AG04450 (cell line): Measurements from ENCODE around the gene VKORC1. TPM values are rescaled to one million over a fixed set of nuclear protein-coding genes. Genes with fewer than 3 reads are reported as not detected.

Source experiments
- CTCF ChIA-PET: fragments of 300-600, 350-600 bp; formaldehyde crosslinking; extraction: SDS; loops from one replicate; lab custom pipeline; 2022; ENCODE audit warnings: antibody characterized with exemption, inconsistent platforms; lab: Charles Lee
- POLR2A ChIA-PET: fragments of 350-600 bp; formaldehyde crosslinking; extraction: SDS; loops from one replicate; lab custom pipeline; 2021; ENCODE audit warnings: antibody characterized with exemption, inconsistent platforms; lab: Yijun Ruan, JAX
- DNase-seq: peaks from one replicate; pipeline ENCODE4 v3.0.0-alpha.2; 2011; ENCODE audit warnings: low read depth, low spot score
- H3K27ac ChIP-seq: one replicate; pipeline ENCODE4 v1.5.1; 2012; ENCODE audit warnings: low read depth, low read length, control low read depth
- H3K27me3 ChIP-seq: one replicate; pipeline ENCODE4 v1.6.0; 2012; ENCODE audit warnings: low read length; ENCODE audit not compliant: control insufficient read depth, insufficient read depth
- H3K4me3 ChIP-seq: 2 replicates; pipeline ENCODE4 v1.5.1; 2011; ENCODE audit warnings: mild to moderate bottlenecking, low read depth, low read length, control low read depth
- H3K9me3 ChIP-seq: 2 replicates; pipeline ENCODE4 v1.5.1; 2012; ENCODE audit warnings: low read length; ENCODE audit not compliant: control insufficient read depth, insufficient read depth
- polyA plus RNA-seq: library from polyadenylated mRNA; depleted of rRNA; stranded (reverse); fragments of >200 nt; gene quantifications from 2 replicates; pipeline ENCODE4 v1.2.3, GENCODE V29; 2011
- TF ChIP-seq, protein P1 (sequence below): IDR thresholded peaks from 2 replicates; pipeline ENCODE4 v1.5.1; 2011; ENCODE audit warnings: low read depth, low read length, control low read depth, inconsistent platforms

The VKORC1 gene
- polyA plus RNA-seq, 1 experiment = 210 TPM

DNA sequence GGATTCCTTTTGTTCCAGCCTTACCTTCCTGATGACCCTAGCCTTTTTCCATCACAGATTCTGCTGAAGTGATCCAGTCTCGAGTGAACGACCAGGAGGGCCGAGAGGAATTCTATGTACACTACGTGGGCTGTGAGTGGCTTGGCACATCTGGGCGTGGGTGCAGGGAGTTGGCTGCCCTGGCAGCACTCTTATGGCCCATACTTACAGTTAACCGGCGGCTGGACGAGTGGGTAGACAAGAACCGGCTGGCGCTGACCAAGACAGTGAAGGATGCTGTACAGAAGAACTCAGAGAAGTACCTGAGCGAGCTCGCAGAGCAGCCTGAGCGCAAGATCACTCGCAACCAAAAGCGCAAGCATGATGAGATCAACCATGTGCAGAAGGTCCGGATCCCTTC lies 25.5 kb upstream of the VKORC1 start:
- CTCF ChIA-PET = interaction anchor here (0.6 to 3.0 kb wide), 3 partner anchors 22 to 339 kb away, joined by 3 to 15 read pairs (median 3); partner anchors contain the start of gene ARMC5
- Histone ChIP-seq H3K4me3 (no peak overlapping the region), H3K9me3 (no peaks in the 10 kb centered on the region; the same call in 1 of the 2 replicates), H3K27ac (no peak overlapping the region), H3K27me3 (no peaks in the 10 kb centered on the region)
- POLR2A ChIA-PET = no interaction called here
- no peak for DNase-seq
- TF ChIP-seq, protein P1, sequence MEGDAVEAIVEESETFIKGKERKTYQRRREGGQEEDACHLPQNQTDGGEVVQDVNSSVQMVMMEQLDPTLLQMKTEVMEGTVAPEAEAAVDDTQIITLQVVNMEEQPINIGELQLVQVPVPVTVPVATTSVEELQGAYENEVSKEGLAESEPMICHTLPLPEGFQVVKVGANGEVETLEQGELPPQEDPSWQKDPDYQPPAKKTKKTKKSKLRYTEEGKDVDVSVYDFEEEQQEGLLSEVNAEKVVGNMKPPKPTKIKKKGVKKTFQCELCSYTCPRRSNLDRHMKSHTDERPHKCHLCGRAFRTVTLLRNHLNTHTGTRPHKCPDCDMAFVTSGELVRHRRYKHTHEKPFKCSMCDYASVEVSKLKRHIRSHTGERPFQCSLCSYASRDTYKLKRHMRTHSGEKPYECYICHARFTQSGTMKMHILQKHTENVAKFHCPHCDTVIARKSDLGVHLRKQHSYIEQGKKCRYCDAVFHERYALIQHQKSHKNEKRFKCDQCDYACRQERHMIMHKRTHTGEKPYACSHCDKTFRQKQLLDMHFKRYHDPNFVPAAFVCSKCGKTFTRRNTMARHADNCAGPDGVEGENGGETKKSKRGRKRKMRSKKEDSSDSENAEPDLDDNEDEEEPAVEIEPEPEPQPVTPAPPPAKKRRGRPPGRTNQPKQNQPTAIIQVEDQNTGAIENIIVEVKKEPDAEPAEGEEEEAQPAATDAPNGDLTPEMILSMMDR = no peak

DNA sequence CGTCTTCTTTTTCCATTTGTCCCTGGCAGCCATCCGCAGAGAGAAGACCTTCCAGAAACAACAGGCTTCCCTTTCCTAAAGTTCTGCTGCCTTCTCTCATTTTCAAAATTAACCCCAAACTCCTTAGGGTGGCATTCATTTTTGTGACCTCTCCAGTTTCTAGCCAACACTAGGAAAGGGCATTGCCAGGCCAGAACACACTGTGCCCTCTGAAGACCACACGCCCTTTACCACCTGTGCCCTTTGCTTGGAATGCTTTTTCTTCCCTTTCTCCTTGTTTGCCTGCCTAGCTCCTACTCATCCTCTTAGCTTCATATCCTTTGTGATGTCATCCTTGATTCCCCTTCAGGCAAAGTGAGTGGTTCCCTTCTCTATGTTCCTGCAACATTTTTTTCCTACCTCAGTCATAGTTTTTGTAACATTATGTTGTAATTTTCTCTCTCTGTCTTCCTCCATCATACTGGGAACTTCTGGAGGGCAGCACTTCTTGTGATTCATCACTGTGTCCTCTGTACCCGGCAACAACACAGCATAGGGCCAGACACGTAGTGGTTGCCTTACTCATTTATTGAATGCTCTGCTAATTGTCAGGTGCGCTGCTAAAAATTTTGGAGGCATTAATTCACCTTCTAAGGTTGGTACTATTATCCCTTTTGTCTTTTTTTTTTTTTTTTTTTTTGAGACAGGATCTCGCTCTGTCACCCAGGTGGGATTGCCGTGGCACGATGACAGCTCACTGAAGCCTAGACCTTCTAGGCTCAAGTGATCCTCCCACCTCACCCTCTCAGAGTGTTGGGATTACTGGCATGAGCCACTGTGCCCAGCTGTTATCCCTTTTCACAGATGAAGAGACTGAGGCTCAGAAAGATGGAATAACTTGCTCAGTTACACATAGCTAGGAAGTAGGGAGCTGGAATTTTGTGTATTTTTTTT lies 23.9 kb upstream of the VKORC1 start:
- Histone ChIP-seq H3K27me3 (no peaks in the 10 kb centered on the region), H3K9me3 (no peaks in the 10 kb centered on the region; the same call in 1 of the 2 replicates), H3K4me3 (peak overlapping the region; percentile 91), H3K27ac (peak overlapping the region; percentile 96)
- DNase-seq = no peak
- ChIA-PET CTCF (interaction anchor here (1.4 to 2.6 kb wide), 2 partner anchors 24 to 165 kb away, joined by 4 to 23 read pairs; no protein-coding TSS in a partner anchor), POLR2A (interaction anchor here (0.6 to 3.2 kb wide), 11 partner anchors 15 to 342 kb away, joined by 3 to 41 read pairs (median 5); partner anchors contain the start of genes FUS, HSD3B7, VKORC1 and ZNF646)
- TF ChIP-seq, protein P1 = no peak

DNA sequence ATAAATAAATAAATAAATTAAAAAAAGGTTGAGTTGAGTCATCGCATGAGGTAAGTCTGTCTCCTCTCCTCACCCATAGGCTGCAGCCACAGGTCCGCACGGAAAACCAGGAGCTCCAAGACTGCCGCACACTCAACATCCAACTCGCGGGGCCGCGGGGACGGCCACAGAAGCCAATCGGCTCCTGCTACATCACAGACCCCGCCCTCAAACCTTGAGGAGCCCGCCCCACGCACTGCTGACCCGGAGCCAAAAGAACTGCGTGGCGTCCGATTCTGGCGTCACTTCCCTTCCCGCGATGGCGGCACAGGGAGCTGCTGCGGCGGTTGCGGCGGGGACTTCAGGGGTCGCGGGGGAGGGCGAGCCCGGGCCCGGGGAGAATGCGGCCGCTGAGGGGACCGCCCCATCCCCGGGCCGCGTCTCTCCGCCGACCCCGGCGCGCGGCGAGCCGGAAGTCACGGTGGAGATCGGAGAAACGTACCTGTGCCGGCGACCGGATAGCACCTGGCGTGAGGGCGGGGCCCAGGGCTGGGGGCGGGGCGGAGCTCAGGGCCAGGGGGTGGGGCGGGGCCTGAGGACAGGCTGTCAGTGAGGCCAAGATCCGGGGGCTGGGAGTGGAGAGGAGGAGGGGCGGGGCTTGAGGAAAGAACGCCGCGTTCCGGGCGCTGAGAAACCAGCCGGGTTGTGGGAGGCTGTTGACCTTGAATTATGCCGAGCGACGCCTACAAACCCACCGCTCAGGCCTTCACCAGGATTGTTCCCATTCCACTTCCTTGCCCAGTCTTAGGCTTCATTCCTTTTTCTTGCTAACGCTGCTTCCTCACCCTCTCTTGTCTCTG lies 23.0 kb upstream of the VKORC1 start, which contains the start of gene KAT8:
TSS of gene KAT8 (plus strand) at position 281 of the 839 bp plus-strand sequence. CDS start at position 299, 18 bp downstream.
- TF ChIP-seq, protein P1 = no peak
- peak; percentile 94 for DNase-seq
- Histone ChIP-seq H3K4me3 (peak within 1 kb of the TSS; percentile 91), H3K27ac (peak within 1 kb of the TSS; percentile 96), H3K9me3 (no peaks in the 10 kb centered on the region; the same call in 1 of the 2 replicates), H3K27me3 (no peaks in the 10 kb centered on the region)
- POLR2A ChIA-PET = interaction anchor here (0.5 to 3.2 kb wide), 21 partner anchors 9 to 354 kb away, joined by 3 to 41 read pairs (median 4); partner anchors contain the start of genes FUS, HSD3B7, TGFB1I1 and VKORC1
- CTCF ChIA-PET = interaction anchor here (1.4 to 2.6 kb wide), 2 partner anchors 25 to 164 kb away, joined by 4 to 23 read pairs; no protein-coding TSS in a partner anchor

DNA sequence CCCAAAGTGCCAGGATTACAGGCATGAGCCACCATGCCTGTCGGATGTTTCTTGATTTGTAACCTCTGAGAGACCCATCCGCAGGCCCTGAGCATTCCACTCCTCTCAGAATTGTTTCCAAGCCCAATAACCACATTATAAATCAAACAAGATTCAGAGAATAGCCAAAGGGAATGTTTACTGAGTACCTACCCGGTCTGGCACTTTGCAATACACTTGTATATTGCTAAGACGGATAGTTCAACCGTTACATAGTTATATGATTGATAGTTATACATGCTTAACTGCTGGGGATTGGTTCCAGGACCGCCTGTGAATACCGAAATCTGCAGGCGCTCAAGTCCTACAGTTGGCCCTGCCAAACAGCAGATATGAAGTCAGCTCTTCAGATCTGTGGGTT lies 19.9 kb upstream of the VKORC1 start:
- no peak overlapping the region for H3K4me3 ChIP-seq
- TF ChIP-seq, protein P1 = no peak
- CTCF ChIA-PET = interaction anchor here (0.6 to 3.3 kb wide), 2 partner anchors 28 to 160 kb away, joined by 4 to 14 read pairs; no protein-coding TSS in a partner anchor
- DNase-seq = no peak
- POLR2A ChIA-PET = interaction anchor here (1.1 kb wide), 1 partner anchor 65 kb away, joined by 3 read pairs; the partner anchor contains the start of gene FUS
- H3K27me3 ChIP-seq = no peaks in the 10 kb centered on the region
- H3K27ac ChIP-seq = no peak overlapping the region
- H3K9me3 ChIP-seq = no peaks in the 10 kb centered on the region; the same call in 1 of the 2 replicates
